GM19025 (cell line): ENCODE data around the gene OR5D13.

Experiments used
- ATAC-seq: cut with Tn5 transposase; IDR thresholded peaks from one replicate; pipeline ENCODE4 v1.9.1; 2021; ENCODE audit warnings: mild to moderate bottlenecking, low read depth, moderate library complexity; ENCODE audit not compliant: unreplicated experiment

Gene OR5D13, protein sequence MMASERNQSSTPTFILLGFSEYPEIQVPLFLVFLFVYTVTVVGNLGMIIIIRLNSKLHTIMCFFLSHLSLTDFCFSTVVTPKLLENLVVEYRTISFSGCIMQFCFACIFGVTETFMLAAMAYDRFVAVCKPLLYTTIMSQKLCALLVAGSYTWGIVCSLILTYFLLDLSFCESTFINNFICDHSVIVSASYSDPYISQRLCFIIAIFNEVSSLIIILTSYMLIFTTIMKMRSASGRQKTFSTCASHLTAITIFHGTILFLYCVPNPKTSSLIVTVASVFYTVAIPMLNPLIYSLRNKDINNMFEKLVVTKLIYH

DNA sequence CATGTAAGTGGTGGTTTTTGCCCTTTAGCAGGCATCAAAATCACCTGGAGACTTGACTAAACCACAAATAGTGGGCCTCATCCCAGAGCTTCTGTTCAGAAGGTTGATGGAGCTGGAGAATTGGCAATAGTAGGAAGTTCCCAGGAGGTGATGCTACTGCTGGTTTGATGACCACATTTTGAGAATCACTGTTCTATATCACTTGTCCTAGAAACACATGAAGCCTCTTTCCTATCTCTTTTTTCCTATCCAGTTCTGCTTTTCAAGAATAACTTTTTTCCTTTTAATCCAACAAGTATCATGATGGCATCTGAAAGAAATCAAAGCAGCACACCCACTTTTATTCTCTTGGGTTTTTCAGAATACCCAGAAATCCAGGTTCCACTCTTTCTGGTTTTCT, at the start of gene OR5D13:
OR5D13 (plus strand) TSS at position 301 of the 400 bp plus-strand sequence; CDS start at position 301, 0 bp downstream.
- no peak for ATAC-seq

DNA sequence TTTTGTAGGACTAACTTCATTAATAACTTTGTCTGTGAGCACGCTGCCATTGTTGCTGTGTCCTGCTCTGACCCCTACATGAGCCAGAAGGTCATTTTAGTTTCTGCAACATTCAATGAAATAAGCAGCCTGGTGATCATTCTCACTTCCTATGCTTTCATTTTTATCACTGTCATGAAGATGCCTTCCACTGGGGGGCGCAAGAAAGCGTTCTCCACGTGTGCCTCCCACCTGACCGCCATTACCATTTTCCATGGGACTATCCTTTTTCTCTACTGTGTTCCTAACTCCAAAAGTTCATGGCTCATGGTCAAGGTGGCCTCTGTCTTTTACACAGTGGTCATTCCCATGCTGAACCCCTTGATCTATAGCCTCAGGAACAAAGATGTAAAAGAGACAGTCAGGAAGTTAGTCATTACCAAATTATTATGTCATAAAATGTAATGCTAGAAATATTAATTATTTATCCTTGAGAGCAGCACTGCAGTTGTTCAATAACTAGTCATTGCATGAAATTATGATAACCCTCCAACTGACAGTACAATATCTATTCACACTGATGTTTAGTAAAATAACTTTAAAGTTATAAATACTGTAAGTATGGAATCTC, 46.4 kb upstream of the OR5D13 start:
- ATAC-seq: no peak

DNA sequence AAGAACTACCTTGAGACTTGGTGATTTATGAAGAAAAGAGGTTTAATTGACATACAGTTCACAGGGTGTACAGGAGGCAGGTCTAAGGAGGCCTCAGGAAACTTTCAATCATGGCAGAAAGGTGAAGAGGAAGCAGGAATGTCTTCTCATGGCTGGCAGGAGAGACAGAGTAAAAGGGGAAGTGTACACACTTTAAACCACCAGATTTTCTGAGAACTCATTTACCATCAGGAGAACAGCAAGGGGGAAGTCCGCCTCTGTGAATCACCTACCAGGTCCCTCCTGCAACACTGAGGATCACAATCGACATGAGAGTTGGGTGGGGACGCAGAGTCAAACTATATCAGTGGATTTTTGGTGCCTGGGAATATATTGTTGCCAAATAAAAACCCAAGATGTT, 40.3 kb upstream of the OR5D13 start:
- ATAC-seq: peak; percentile 78

DNA sequence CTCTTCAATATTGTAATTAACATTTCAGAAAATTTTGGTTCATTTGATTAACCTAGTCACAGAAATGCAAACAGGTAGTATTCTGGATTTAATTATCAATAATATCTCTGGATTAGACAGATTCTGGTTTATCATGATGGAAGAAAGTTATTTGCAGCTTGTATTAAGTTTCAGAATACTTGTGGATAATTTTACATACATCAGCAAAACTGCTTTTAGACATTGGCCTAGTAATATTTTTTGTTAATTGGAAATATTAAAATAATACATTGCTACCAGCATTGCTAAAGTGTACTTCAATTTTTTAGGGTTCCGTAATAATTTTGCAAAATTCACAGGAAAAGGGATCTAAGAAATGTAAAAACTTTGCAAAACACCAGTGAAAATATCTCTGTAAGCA, 18.4 kb downstream of the OR5D13 start:
- ATAC-seq: no peak

DNA sequence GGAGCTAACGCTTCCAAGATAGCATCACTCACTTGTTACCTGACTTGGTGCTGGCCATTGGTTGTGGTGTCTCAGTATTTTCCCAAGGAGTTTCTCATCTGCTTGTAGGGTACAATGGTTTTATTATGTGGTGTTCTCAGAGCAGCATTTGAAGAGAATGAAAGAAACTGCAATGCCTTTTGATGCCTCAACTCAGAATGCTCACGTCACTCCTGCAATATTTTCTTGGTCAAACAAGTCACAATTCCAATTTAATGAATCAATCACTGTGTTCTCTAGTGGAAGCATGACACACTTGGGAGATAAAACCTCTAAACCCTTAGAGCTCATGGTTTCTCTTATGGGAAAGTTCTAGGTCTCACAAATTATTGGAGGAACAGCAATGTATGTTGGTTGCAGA, 20.1 kb downstream of the OR5D13 start:
- ATAC-seq: no peak

DNA sequence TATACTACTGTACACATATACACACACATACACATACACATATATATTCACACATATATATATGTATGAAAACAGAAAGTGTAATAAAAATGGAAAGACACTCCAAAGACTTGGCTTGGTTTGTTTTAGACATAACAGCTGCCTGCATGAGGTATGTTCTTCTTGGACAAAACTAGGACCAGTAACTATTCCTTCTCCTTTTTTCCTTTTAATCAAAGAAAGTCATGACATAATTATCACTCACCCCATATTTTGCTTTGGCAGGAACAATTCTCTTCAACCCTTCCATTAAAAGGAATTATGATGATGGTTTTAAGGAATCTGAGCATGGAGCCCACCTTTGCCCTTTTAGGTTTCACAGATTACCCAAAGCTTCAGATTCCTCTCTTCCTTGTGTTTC, 22.0 kb downstream of the OR5D13 start, which contains the start of gene OR5D14:
OR5D14 (plus strand) TSS at position 301 of the 400 bp plus-strand sequence; CDS start at position 301, 0 bp downstream.
- no peak for ATAC-seq

DNA sequence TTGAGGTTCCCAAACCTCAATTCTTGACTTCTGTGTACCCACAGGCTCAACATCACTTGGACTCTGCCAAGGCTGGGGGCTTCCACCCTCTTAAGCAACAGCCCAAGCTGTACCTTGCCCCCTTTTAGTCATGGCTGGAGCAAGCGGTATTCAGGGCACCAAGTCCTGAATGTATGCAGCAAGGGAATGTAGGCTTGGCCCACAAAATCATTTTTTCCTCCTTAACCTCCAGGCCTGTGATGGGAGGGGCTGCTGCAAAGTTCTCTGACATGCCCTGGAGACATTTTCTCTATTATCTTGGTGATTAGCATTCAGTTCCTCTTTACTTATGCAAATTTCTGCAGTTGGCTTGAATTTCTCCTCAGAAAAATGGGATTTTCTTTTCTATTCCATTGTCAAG, 33.0 kb downstream of the OR5D13 start:
- ATAC-seq: no peak

DNA sequence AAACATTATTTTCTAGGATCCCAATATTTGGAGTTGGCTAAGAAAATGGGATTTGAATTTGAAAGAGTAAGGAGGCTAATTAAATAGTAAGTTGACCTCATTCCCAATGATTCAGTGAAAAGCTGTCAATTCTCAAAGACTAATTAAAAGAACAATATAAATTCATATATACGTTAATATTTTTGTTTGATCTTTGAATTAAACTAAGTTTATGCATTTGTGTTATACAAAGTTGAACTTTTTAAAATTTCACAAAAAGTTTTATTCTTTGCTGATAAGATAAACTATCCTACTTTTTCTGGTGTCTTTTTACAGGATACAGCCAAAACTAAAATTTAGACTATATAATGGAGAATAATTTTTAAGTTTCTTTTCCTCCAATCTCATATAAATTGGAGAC, 37.8 kb downstream of the OR5D13 start, which contains the start of gene OR5L1:
OR5L1 (plus strand) TSS at position 301 of the 400 bp plus-strand sequence. CDS start 100 bp downstream, outside the sequence.
- ATAC-seq: no peak

DNA sequence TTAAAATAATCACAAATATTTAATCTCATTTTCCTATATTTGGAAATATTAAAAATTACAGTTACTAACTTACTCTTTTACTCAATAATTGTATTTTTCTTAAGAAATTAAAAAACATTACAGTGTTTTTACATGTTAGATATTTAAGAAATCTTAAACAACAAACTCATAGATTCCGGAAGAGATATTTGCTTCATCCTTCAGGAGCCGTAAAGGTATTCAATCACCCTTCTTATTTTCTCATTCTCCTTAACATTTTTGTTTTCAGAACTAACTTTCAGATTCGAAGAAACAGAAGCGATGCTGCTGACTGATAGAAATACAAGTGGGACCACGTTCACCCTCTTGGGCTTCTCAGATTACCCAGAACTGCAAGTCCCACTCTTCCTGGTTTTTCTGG, 46.1 kb downstream of the OR5D13 start, which contains the start of gene OR5D18:
OR5D18 (plus strand) TSS at position 301 of the 400 bp plus-strand sequence; CDS start at position 301, 0 bp downstream.
- no peak for ATAC-seq
